Stimulated activated CD8-positive, alpha-beta memory T cell treated with anti-CD3 and anti-CD28 coated beads, Interleukin-12 subunit alpha, Interleukin-12 subunit beta, amount 100 ng/mL, for 1 hour (primary cell): Measurements from ENCODE around the gene ACAD10.
"Not testable (repeated sequence)": the region's sequence is repeated elsewhere in the genome, so short reads cannot be mapped to it uniquely, and the experiment has no call there.

Experiments used
- DNase-seq: peaks from one replicate; pipeline ENCODE4 v3.0.0-alpha.2; 2020; ENCODE audit warnings: low read depth

Gene ACAD10

GRCh38 chr12:111685811-111686573, at the start of gene ACAD10, which contains the start of gene BRAP:
TSS of gene ACAD10 (plus strand) at chr12:111686053. CDS start at chr12:111692710, 6,657 bp downstream.
TSS of gene BRAP (minus strand) at chr12:111685956. CDS start at chr12:111685792, 164 bp downstream.
- DNase-seq = peak; percentile 87

GRCh38 chr12:111636209-111636945, 49.5 kb upstream of the ACAD10 start:
- no peak for DNase-seq

GRCh38 chr12:111638556-111638955, 47.3 kb upstream of the ACAD10 start:
- no peak for DNase-seq

- DNase-seq = no peak
These were observed 45.3 kb upstream of the ACAD10 start for GRCh38 chr12:111640506-111640905.

- DNase-seq = no peak
These were observed 43.0 kb upstream of the ACAD10 start for GRCh38 chr12:111642681-111643426.

GRCh38 chr12:111643427-111643826, 42.4 kb upstream of the ACAD10 start:
- DNase-seq = no peak

GRCh38 chr12:111645433-111645832, 40.4 kb upstream of the ACAD10 start:
- no peak for DNase-seq

GRCh38 chr12:111650912-111651311, 34.9 kb upstream of the ACAD10 start:
- DNase-seq = no peak

GRCh38 chr12:111652530-111652929, 33.3 kb upstream of the ACAD10 start:
- DNase-seq = not testable (repeated sequence)

GRCh38 chr12:111653596-111653995, 32.3 kb upstream of the ACAD10 start:
- no peak for DNase-seq

- DNase-seq = no peak
These were observed 30.5 kb upstream of the ACAD10 start for GRCh38 chr12:111655356-111655755.

- no peak for DNase-seq
These were observed 29.8 kb upstream of the ACAD10 start for GRCh38 chr12:111656016-111656415.

GRCh38 chr12:111664499-111664898, 21.4 kb upstream of the ACAD10 start:
- no peak for DNase-seq

GRCh38 chr12:111664961-111665865, 20.6 kb upstream of the ACAD10 start:
- DNase-seq = no peak

- DNase-seq = no peak
These were observed 13.0 kb upstream of the ACAD10 start for GRCh38 chr12:111672822-111673381.

- no peak for DNase-seq
These were observed 12.3 kb upstream of the ACAD10 start for GRCh38 chr12:111673503-111673902.

- DNase-seq = no peak
These were observed 8.7 kb upstream of the ACAD10 start for GRCh38 chr12:111677186-111677585.

GRCh38 chr12:111684485-111685198, 1.2 kb upstream of the ACAD10 start:
- not testable (repeated sequence) for DNase-seq

- DNase-seq = peak; percentile 1
These were observed 487 bp upstream of the ACAD10 start for GRCh38 chr12:111685322-111685810.

GRCh38 chr12:111686574-111687105, 787 bp downstream of the ACAD10 start:
- DNase-seq = no peak
